GM21825 (cell line): ENCODE data around the gene RHOJ.
"Not testable (repeated sequence)": the region's sequence is repeated elsewhere in the genome, so short reads cannot be mapped to it uniquely, and the experiment has no call there.

Experiments
- ATAC-seq: cut with Tn5 transposase; IDR thresholded peaks from one replicate; pipeline ENCODE4 v1.9.1; 2021; ENCODE audit warnings: mild to moderate bottlenecking, moderate library complexity; ENCODE audit not compliant: unreplicated experiment

Gene RHOJ

GRCh38 chr14:63295231-63295685 lies 91.0 kb downstream of the RHOJ start:
- no peak for ATAC-seq

DNA sequence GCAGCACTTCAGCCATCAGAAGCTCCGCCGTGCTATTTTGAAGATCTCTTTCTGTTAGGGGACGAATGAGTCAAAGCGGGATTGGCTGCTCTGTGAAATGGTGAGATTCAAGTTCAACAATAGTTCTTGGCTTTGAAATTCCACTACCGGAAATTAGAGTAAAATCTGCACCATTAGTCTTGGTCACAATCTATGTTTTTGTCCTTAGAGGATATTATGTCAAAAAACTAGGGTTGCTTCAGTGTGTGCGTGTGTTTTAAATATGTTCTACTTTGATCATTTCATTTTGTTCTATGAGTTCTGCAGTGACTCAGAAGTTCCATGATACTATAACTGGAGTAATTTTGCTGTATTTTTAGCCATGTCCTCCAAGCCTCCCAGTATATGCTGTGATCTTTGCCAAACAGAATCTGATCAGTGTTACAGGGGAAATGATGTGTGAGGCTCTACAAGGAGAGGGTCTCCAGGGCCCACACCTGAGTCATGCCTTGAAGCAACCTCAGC lies 91.9 kb downstream of the RHOJ start:
- no peak for ATAC-seq

DNA sequence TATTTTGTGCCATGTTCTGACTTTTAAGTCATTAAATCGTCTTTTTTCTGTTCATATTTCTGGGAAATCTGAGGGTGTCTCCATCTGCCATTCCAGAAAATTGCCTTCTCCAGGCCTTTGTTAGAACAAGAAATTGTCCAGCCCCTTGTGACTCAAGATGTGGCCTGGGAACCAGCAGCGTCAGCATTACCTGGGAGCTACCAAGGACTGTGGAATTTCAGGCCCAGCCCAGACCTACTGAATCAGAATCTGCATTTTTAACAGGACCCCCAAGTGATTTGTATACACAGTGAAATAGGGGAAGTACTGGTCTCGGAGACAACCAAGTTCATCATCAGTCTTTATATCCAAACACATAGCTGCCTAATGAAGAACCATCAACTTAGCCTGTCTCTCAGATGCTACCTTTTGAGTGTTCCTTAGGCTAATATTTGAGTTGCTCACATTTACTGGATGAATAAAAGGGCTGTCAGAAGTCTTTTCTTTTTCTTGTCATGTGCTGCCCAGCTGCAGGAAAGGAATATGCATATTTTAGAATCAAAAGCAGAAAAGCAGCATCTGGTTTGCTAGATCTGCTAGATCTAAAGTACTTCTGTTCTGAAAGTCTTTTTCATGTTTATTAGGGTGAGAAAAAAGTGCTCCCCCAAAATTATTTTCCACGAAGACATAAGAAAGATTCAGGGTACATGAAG lies 93.3 kb downstream of the RHOJ start:
- no peak for ATAC-seq

GRCh38 chr14:63299351-63300110 lies 95.3 kb downstream of the RHOJ start:
- no peak for ATAC-seq

- no peak for ATAC-seq
These were observed 96.6 kb downstream of the RHOJ start for GRCh38 chr14:63300854-63301253.

DNA sequence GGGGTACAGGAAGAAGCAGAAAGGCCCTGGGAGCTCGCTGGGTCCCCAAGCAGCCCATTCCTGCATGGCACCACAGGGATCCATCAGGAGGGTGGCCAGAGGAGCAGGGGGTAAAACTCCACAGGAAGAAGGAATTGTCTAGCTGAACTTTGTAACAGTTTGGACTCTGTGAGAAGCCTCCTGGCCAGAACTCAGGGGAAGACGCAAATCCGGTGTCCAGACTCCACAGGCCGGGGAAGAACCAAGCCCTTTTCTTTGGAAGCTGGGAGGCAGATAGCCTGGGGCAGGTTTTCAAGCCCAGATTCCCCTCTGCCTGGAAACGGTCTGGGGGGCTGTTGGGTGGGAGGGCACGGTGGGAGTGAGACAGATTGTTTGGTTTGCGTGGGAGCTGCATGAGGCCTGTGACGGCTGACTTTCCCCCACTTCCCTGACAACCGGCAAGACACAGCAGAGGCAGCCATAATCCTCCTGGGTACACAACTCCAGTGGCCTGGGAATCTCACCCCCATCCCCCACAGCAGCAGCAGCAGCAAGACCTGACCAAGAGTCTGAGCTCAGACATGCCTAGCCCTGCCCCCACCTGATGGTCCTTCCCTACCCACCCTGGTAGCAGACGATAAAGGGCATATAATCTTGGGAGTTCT lies 97.8 kb downstream of the RHOJ start:
- no peak for ATAC-seq

GRCh38 chr14:63304429-63304828 lies 100.2 kb downstream of the RHOJ start:
- not testable (repeated sequence) for ATAC-seq

DNA sequence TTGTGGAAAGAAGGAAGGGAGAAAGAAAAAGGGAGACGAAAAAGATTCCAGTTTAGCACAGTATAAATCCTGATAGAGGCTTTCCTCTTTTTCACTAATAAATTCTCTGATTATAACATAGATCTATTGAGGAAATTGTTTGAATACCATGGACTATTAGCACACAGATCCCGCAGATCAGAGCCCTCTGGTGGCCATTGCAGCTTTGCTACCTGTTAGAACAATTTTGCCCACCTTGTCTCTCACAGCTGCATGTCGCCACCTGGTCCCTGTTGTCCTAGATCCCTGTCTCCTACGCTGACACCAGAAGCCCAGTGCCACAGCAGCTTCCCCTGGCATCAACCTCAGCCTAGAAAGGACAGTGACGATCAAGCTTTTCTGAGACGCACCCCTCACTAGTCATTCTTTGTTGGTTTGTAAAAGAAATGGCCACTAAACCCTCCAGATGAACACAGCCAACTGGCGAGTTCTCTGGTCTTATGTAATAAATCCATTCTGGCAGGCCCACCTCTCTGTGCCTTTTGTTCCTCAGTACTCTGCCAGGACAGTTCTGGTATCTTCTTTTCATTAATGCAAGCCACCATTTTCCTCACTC lies 104.6 kb downstream of the RHOJ start:
- no peak for ATAC-seq

DNA sequence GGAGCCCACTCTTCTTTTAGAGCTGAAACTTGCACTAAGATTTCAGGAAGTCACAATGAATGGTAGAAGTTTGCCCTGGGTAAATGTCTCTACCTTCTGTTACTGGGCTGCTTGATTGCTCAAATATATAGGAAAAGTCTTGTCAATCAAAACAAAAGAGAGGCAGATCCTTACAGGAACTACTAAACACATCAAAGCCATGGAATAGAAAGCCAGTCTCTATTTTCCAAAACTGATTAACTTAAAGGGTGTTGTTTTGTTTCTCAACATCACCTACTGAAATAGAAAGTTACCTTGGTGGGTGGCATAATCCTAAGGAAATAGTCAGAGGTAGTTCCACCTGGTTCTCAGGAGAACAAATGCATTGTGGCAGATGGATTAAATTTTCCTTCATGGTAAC lies 114.6 kb downstream of the RHOJ start, which contains the start of gene GPHB5:
Gene GPHB5, minus strand, starts transcription at position 101 of the 400 bp plus-strand sequence. CDS start 1,086 bp downstream, outside the sequence.
- ATAC-seq = no peak

- no peak for ATAC-seq
These were observed 118.2 kb downstream of the RHOJ start for GRCh38 chr14:63322472-63322871.

DNA sequence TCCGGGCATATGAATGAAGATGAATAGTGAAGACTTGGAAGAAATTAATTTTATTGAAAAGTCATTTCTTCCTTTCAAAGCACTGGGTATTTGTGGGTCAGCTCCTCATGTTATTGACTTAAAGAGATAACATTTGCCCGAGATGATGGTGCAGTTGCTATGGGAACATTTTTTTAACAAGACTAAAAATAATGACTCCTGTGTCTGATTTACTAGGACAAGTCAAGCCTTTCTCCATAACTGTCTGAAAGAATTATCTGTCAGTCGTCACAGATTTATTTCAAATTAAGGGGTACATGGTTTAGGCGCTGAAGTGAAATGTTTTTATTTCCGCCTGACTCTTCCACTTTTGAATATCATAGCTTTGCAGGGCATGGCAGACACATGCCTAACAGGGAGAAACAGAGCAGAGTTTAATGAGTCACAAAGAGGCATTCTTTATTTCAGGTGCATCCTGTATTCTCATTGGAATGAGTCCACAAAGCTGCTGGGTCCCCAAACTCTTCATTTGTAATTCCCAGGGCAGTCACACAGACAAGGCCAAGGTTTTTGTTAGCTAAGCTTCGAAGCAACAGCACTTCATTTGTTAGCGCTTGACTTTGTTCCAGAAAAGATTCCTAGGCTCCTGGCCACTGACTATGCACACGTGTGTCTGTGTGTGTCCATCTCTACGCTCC lies 118.8 kb downstream of the RHOJ start:
- no peak for ATAC-seq

- ATAC-seq = no peak
These were observed 122.6 kb downstream of the RHOJ start for GRCh38 chr14:63326840-63327239.

DNA sequence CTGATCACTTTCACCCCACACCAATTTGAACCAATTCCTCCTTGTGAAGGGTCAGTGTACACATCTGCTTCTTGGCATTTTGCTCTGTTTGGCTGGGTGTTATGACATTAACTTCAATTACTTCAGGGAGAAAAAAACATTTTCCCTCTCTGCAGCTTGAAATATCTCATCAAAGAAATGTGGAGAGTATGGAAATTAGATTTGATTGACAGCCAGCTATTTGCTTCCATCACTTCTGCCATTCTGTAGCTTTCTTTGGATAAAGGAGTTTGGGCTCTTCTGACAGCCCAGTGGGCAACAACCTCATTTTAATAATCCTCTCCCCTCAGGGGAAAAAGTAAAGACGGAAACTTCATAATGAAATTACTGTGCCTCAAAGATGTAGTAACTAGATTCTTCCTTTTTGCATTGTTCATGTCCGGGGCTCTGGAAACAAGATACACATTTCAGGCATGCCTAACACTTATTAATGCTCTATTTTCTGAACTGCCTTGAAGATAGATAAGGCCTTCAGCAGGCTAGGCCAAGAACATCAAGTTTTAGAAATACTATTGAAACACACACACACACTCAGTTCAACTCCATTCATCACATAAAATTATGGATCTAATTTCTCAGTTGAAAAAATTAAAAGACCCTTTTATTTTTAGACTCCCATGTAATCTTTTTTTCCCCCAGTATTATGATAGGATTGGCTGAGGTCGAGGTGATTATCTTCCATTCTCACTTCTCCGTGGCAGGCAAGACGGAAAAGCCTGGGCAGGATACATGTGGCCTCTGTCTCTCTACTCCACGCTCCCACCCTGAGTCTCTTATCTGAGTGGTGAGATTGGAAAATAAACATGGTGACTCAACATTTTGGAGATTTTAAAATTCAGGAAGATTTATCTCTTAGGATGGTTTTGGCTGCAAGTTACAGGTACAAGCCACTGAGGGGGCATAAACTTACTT lies 124.8 kb downstream of the RHOJ start:
- no peak for ATAC-seq

DNA sequence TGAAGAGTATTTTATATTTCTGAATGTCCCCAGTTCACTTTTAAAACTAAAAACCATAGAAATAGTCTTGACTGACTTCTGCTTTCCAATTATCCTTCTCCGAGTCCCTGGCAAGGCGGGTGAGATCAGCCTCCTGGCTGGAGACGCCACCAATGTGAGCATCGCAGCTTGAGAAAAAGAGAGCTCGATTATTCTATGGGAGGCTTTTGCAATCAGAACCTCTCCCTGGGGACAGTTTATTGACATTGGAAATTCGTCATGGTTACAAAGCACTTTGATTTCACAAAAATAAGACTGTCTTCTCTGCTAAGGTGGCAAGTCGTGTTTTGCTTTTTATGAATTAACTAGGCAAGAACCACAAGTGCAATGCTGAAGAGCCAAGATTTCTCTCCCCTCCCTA lies 138.1 kb downstream of the RHOJ start:
- no peak for ATAC-seq
